Neural cell (in vitro differentiated cells): ENCODE results near the gene PLCL2. TPM values are rescaled to one million over a fixed set of nuclear protein-coding genes. Genes with fewer than 3 reads are reported as not detected.

Experiments used
- H2AFZ ChIP-seq: fragments of 200-600, 300-800 bp; sonication (generic), shearing (Covaris generic); 2 replicates; pipeline ENCODE4 v1.6.0; 2014; ENCODE audit warnings: low read depth, mild to moderate bottlenecking, antibody characterized with exemption, low read length, moderate library complexity
- H3F3A ChIP-seq: fragments of 200-600 bp; shearing (Covaris generic); 2 replicates; pipeline ENCODE4 v1.6.1; 2016; ENCODE audit warnings: mild to moderate bottlenecking, moderate library complexity, mixed read lengths, antibody characterized with exemption, low read length; ENCODE audit not compliant: insufficient read depth, poor library complexity, severe bottlenecking
- H3K27ac ChIP-seq: fragments of 200-600, 300-800 bp; sonication (generic), shearing (Covaris generic); 2 replicates; pipeline ENCODE4 v1.5.1; 2014; ENCODE audit warnings: mild to moderate bottlenecking, low read length, moderate library complexity
- H3K27me3 ChIP-seq: fragments of 300-800, 200-600 bp; sonication (generic), shearing (Covaris generic); 2 replicates; pipeline ENCODE4 v1.6.0; 2014; ENCODE audit warnings: mild to moderate bottlenecking, low read depth, low read length, moderate library complexity; ENCODE audit not compliant: insufficient read depth
- H3K36me3 ChIP-seq: fragments of 300-800, 200-600 bp; sonication (generic), shearing (Covaris generic); 2 replicates; pipeline ENCODE4 v1.5.1; 2014; ENCODE audit warnings: mild to moderate bottlenecking, antibody characterized with exemption, low read length, moderate library complexity; ENCODE audit not compliant: insufficient read depth
- H3K4me2 ChIP-seq: fragments of 300-800, 200-600 bp; sonication (generic), shearing (Covaris generic); 2 replicates; pipeline ENCODE4 v1.6.0; 2014; ENCODE audit warnings: mild to moderate bottlenecking, low read length
- H3K4me3 ChIP-seq: fragments of 300-800, 200-600 bp; sonication (generic), shearing (Covaris generic); 2 replicates; pipeline ENCODE4 v1.5.1; 2014; ENCODE audit warnings: mild to moderate bottlenecking, low read length, moderate library complexity
- H3K79me2 ChIP-seq: fragments of 200-600 bp; shearing (Covaris generic); replicated peaks from 2 replicates; pipeline ENCODE4 v1.6.0; 2014; ENCODE audit warnings: mild to moderate bottlenecking, low read length, moderate library complexity; ENCODE audit not compliant: insufficient read depth
- H3K9ac ChIP-seq: fragments of 300-800, 200-600 bp; sonication (generic), shearing (Covaris generic); 2 replicates; pipeline ENCODE4 v1.6.1; 2016; ENCODE audit warnings: mild to moderate bottlenecking, low read length, mixed read lengths
- H3K9me2 ChIP-seq: fragments of 200-600 bp; shearing (Covaris generic); 2 replicates; pipeline ENCODE4 v1.6.1; 2016; ENCODE audit warnings: mild to moderate bottlenecking, low read length, mixed read lengths; ENCODE audit not compliant: insufficient read depth
- H3K9me3 ChIP-seq: fragments of 200-600, 300-800 bp; sonication (generic), shearing (Covaris generic); 2 replicates; pipeline ENCODE4 v1.6.1; 2016; ENCODE audit warnings: mild to moderate bottlenecking, mixed run types, low read length, moderate library complexity, mixed read lengths
- H4K20me1 ChIP-seq: fragments of 200-600 bp; shearing (Covaris generic); 2 replicates; pipeline ENCODE4 v1.6.1; 2016; ENCODE audit warnings: mild to moderate bottlenecking, mixed run types; ENCODE audit not compliant: insufficient read depth
- CTCF ChIP-seq: fragments of 450-650 bp; IDR thresholded peaks from 2 replicates; pipeline ENCODE4 v1.5.1; 2014; ENCODE audit warnings: antibody characterized with exemption, mild to moderate bottlenecking, moderate library complexity; ENCODE audit not compliant: poor library complexity, severe bottlenecking
- EP300 ChIP-seq: fragments of 450-650 bp; conservative IDR thresholded peaks from 2 replicates; pipeline ENCODE4 v1.6.1; 2014; ENCODE audit warnings: antibody characterized with exemption, mild to moderate bottlenecking, moderate library complexity; ENCODE audit not compliant: poor library complexity, severe bottlenecking
- EZH2 ChIP-seq: fragments of 200-600, 300-800 bp; shearing (Covaris generic), sonication (generic); IDR thresholded peaks from 2 replicates; pipeline ENCODE4 v1.6.1; 2014; ENCODE audit warnings: antibody characterized with exemption, low read length, borderline replicate concordance, mild to moderate bottlenecking; ENCODE audit not compliant: insufficient read depth, poor library complexity, severe bottlenecking
- MXI1 ChIP-seq: fragments of 450-650 bp; conservative IDR thresholded peaks from 2 replicates; pipeline ENCODE4 v1.6.1; 2014; ENCODE audit warnings: antibody characterized with exemption, mild to moderate bottlenecking; ENCODE audit not compliant: poor library complexity, severe bottlenecking
- POLR2AphosphoS5 ChIP-seq: IDR thresholded peaks from 2 replicates; pipeline ENCODE4 v1.6.1; 2012
- RAD21 ChIP-seq: fragments of 450-650 bp; conservative IDR thresholded peaks from 2 replicates; pipeline ENCODE4 v1.6.1; 2014; ENCODE audit warnings: antibody characterized with exemption, mild to moderate bottlenecking, moderate library complexity
- SMC3 ChIP-seq: fragments of 450-650 bp; conservative IDR thresholded peaks from 2 replicates; pipeline ENCODE4 v1.6.1; 2014; ENCODE audit warnings: antibody characterized with exemption, mild to moderate bottlenecking, moderate library complexity; ENCODE audit not compliant: poor library complexity
- TAF1 ChIP-seq: IDR thresholded peaks from 2 replicates; pipeline ENCODE4 v1.6.1; 2012; ENCODE audit warnings: low read depth
- polyA plus RNA-seq: library from polyadenylated mRNA; depleted of rRNA; stranded (reverse); fragments of >200 nt; gene quantifications from 2 replicates; pipeline ENCODE4 v1.2.3, GENCODE V29; 2014
- TF ChIP-seq, protein P1 (sequence below): IDR thresholded peaks from 2 replicates; pipeline ENCODE4 v1.6.1; 2012; ENCODE audit warnings: borderline replicate concordance

The PLCL2 gene
- polyA plus RNA-seq, 1 donor from 2014 or later: 69.8 TPM

- no peak overlapping the region for H2AFZ ChIP-seq
- no peaks in the 10 kb centered on the region for H3K27me3 ChIP-seq
- no peaks in the 10 kb centered on the region for H3K36me3 ChIP-seq
- H3K4me2 ChIP-seq: no peak overlapping the region
- H4K20me1 ChIP-seq: no peaks in the 10 kb centered on the region
- H3K4me3 ChIP-seq: no peak overlapping the region
- no peak overlapping the region for H3K27ac ChIP-seq
- TF ChIP-seq TAF1 (no peak), MXI1 (no peak), CTCF (no peak), EP300 (no peak), EZH2 (no peak), SMC3 (no peak), POLR2AphosphoS5 (no peak), RAD21 (no peak)
- TF ChIP-seq, protein P1, sequence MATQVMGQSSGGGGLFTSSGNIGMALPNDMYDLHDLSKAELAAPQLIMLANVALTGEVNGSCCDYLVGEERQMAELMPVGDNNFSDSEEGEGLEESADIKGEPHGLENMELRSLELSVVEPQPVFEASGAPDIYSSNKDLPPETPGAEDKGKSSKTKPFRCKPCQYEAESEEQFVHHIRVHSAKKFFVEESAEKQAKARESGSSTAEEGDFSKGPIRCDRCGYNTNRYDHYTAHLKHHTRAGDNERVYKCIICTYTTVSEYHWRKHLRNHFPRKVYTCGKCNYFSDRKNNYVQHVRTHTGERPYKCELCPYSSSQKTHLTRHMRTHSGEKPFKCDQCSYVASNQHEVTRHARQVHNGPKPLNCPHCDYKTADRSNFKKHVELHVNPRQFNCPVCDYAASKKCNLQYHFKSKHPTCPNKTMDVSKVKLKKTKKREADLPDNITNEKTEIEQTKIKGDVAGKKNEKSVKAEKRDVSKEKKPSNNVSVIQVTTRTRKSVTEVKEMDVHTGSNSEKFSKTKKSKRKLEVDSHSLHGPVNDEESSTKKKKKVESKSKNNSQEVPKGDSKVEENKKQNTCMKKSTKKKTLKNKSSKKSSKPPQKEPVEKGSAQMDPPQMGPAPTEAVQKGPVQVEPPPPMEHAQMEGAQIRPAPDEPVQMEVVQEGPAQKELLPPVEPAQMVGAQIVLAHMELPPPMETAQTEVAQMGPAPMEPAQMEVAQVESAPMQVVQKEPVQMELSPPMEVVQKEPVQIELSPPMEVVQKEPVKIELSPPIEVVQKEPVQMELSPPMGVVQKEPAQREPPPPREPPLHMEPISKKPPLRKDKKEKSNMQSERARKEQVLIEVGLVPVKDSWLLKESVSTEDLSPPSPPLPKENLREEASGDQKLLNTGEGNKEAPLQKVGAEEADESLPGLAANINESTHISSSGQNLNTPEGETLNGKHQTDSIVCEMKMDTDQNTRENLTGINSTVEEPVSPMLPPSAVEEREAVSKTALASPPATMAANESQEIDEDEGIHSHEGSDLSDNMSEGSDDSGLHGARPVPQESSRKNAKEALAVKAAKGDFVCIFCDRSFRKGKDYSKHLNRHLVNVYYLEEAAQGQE: no peak
- H3F3A ChIP-seq: no peaks in the 10 kb centered on the region
- no peaks in the 10 kb centered on the region for H3K9me3 ChIP-seq
- H3K79me2 ChIP-seq: peaks cover 4% of the 10 kb centered on the region
- no peak overlapping the region for H3K9ac ChIP-seq
- H3K9me2 ChIP-seq: no peaks in the 10 kb centered on the region
Observed at GRCh38 chr3:17027318-17027717, 142.6 kb downstream of the PLCL2 start.

DNA sequence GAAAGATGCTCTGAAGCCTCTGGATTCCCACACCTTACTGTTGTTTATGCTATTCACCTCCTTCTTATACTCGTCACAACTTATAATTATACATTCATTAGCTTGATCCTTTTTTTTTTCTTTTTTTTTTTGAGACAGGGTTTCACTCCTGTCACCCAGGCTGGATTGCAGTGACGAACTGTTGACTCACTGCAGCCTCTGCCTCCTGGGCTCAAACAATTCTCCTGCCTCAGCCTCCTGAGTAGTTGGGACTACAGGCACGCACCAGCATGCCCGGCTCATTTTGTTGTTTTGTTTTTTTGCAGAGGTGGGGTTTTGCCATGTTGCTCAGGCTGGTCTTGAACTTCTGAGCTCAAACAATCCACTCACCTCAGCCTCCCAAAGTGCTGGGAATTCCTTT, 143.6 kb downstream of the PLCL2 start:
- Histone ChIP-seq H3K9me3 (no peaks in the 10 kb centered on the region), H3K36me3 (no peaks in the 10 kb centered on the region), H2AFZ (no peak overlapping the region), H4K20me1 (no peaks in the 10 kb centered on the region), H3K9ac (no peak overlapping the region), H3K9me2 (no peaks in the 10 kb centered on the region), H3K27ac (no peak overlapping the region), H3K27me3 (no peaks in the 10 kb centered on the region), H3K4me2 (no peak overlapping the region), H3K79me2 (peaks cover 4% of the 10 kb centered on the region), H3K4me3 (no peak overlapping the region), H3F3A (no peaks in the 10 kb centered on the region)
- TF ChIP-seq MXI1: no peak
- no peak for TF ChIP-seq EP300
- no peak for TF ChIP-seq CTCF
- TF ChIP-seq TAF1: no peak
